Left lung (tissue), 10 donors: ENCODE results near the gene SCGB2A2. TPM values are rescaled to one million over a fixed set of nuclear protein-coding genes. Genes with fewer than 3 reads are reported as not detected.
A peak's percentile ranks its signal among the peaks of the same experiment; 100 is the strongest.

Experiments
- ATAC-seq: fragments of 200-7000 bp; cut with Tn5 transposase; one replicate; pipeline ENCODE4 v1.9.1; 2020; ENCODE audit warnings: moderate library complexity
- DNase-seq, 4 donors: peaks; one replicate each; pipeline ENCODE4 v3.0.0-alpha.2; 2013 to 2020
- H3K27ac ChIP-seq, 2 donors: fragments of 200-600 bp; sonication (generic) in 1 of 2; one replicate each; pipeline versions ENCODE4 v1.5.0 to v1.8.0; 2020 to 2021
- H3K27me3 ChIP-seq, 2 donors: fragments of 200-600 bp; sonication (generic) in 1 of 2; one replicate each; pipeline versions ENCODE4 v1.5.0 to v1.8.0; 2020 to 2021
- H3K36me3 ChIP-seq, 2 donors: fragments of 200-600 bp; sonication (generic) in 1 of 2; one replicate each; pipeline versions ENCODE4 v1.5.0 to v1.8.0; 2020 to 2021
- H3K4me1 ChIP-seq, 2 donors: fragments of 200-600 bp; one replicate each; pipeline ENCODE4 v1.8.0; 2021
- H3K4me3 ChIP-seq, 2 donors: fragments of 200-600 bp; sonication (generic) in 1 of 2; one replicate each; pipeline versions ENCODE4 v1.5.0 to v1.8.0; 2020 to 2021; ENCODE audit warnings: mild to moderate bottlenecking in 1 of 2
- H3K9me3 ChIP-seq, 2 donors: fragments of 200-600 bp; sonication (generic) in 1 of 2; one replicate each; pipeline versions ENCODE4 v1.5.0 to v1.8.0; 2020 to 2021
- intact Hi-C, 2 donors: fragments of 100-400 bp; cut with DNase I; formaldehyde crosslinking; loops; one replicate each; pipeline versions ENCODE4 v1.11.2 to v1.14.2; 2022
- polyA plus RNA-seq, 6 donors: library from polyadenylated mRNA; unstranded; fragments of 120-200 nt; gene quantifications; one replicate each; pipeline ENCODE4 v1.2.1, GENCODE V29; 2013; ENCODE audit not compliant: insufficient read length in 6 of 6
- total RNA-seq, 2 donors: library from RNA; stranded (reverse); fragmentation: NEBNext Ultra II Directional; extraction: Animal tissue kit (Norgen Biotek cat#: 25700); gene quantifications; one replicate each; pipeline ENCODE4 v1.2.1, GENCODE V29; 2021
- TF ChIP-seq, protein P1 (sequence below), 2 donors: fragments of 200-600 bp; sonication (generic) in 1 of 2; IDR thresholded peaks; one replicate each; pipeline versions ENCODE4 v1.5.0 to v1.8.0; 2021; ENCODE audit warnings: antibody characterized with exemption in 2 of 2
- donor health status: DM: no; HTN: yes; CAD: no.
- donor health status: DM: no; HTN: no; CAD: no.

Gene SCGB2A2
- total and polyA plus RNA-seq, 8 donors, result not detected

DNA sequence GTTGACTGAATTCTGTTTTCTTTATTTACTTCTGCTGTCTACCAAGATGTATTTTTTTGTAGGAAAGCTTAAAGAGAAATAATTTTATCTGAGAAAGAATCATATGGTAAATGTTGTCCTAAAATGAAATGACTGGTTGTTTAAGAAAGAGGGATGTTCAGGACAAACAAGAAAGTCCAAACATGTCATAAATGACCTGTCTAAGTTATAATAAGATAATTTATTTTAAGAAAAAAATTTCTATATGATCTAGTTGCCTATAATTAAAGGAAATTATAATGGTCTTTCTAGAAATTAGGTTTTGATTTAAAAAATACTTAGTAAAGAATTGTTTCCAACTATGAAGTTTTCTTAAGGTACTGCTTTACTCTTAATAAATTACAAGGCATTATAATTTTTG, 10.5 kb downstream of the SCGB2A2 start:
- Histone ChIP-seq H3K9me3 (no peaks in the 10 kb centered on the region), H3K4me1 (no peaks in the 10 kb centered on the region), H3K36me3 (no peaks in the 10 kb centered on the region), H3K27me3 (peaks cover 0 to 2% of the 10 kb centered on the region in 2 donors), H3K4me3 (no peak overlapping the region), H3K27ac (no peak overlapping the region)
- no peak for ATAC-seq
- intact Hi-C loops, result no loop called here
- DNase-seq, result no peak
- TF ChIP-seq, protein P1, sequence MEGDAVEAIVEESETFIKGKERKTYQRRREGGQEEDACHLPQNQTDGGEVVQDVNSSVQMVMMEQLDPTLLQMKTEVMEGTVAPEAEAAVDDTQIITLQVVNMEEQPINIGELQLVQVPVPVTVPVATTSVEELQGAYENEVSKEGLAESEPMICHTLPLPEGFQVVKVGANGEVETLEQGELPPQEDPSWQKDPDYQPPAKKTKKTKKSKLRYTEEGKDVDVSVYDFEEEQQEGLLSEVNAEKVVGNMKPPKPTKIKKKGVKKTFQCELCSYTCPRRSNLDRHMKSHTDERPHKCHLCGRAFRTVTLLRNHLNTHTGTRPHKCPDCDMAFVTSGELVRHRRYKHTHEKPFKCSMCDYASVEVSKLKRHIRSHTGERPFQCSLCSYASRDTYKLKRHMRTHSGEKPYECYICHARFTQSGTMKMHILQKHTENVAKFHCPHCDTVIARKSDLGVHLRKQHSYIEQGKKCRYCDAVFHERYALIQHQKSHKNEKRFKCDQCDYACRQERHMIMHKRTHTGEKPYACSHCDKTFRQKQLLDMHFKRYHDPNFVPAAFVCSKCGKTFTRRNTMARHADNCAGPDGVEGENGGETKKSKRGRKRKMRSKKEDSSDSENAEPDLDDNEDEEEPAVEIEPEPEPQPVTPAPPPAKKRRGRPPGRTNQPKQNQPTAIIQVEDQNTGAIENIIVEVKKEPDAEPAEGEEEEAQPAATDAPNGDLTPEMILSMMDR (IDR thresholded peaks at IDR 0.05), result no peak

DNA sequence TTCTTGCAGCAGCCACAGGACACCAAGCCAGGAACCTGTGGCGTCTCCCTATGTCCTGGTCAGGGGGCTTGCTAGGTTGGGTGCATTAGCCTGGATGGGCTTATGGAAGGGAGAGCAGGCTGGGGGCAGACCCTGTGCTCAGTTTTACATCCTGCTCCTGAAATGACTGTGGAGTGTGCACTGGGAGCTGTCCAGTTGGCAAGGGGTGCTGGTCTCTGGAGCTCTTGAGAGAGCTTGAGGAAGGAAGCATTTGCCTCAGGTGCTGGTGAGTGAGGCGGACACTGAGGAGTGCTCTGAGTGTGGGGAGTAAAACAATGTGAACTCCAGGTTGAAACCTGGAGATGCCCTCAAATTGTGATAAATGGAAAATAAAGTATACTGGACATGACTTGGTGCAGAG, 25.5 kb downstream of the SCGB2A2 start:
- ATAC-seq, result peak; percentile 84
- TF ChIP-seq, protein P1 (IDR thresholded peaks at IDR 0.05), result no peak
- peak in 1 of 4 donors; percentile 41 for DNase-seq

GRCh38 chr11:62298975-62299374, 29.0 kb downstream of the SCGB2A2 start, which contains the start of gene SCGB1D4:
SCGB1D4 (minus strand) TSS chr11:62299075; CDS start chr11:62299010, 65 bp downstream.
- TF ChIP-seq, protein P1 (IDR thresholded peaks at IDR 0.05), result no peak

More for the DNA sequence above, 25.5 kb downstream of the SCGB2A2 start:
- intact Hi-C loops, result no loop called here
- Histone ChIP-seq H3K27ac (no peak overlapping the region), H3K36me3 (no peaks in the 10 kb centered on the region), H3K27me3 (peaks cover 0 to 47% of the 10 kb centered on the region in 2 donors), H3K4me1 (no peaks in the 10 kb centered on the region), H3K4me3 (no peak overlapping the region), H3K9me3 (no peaks in the 10 kb centered on the region)

GRCh38 chr11:62306227-62306626, 36.3 kb downstream of the SCGB2A2 start:
- DNase-seq, result peak in 1 of 4 donors; percentile 12
- no peak overlapping the region for H3K27ac ChIP-seq
- ATAC-seq, result no peak
- peaks cover 0 to 10% of the 10 kb centered on the region in 2 donors for H3K9me3 ChIP-seq
- peaks cover 0 to 38% of the 10 kb centered on the region in 2 donors for H3K27me3 ChIP-seq
- intact Hi-C loops, result no loop called here
- no peak overlapping the region for H3K4me3 ChIP-seq
- no peaks in the 10 kb centered on the region for H3K36me3 ChIP-seq
- peaks cover 0 to 3% of the 10 kb centered on the region in 2 donors for H3K4me1 ChIP-seq
- TF ChIP-seq, protein P1 (IDR thresholded peaks at IDR 0.05), result no peak

More at GRCh38 chr11:62298975-62299374, 29.0 kb downstream of the SCGB2A2 start, which contains the start of gene SCGB1D4:
- peaks cover 0 to 60% of the 10 kb centered on the region in 2 donors for H3K27me3 ChIP-seq
- H3K36me3 ChIP-seq, result no peaks in the 10 kb centered on the region
- DNase-seq (no peak), ATAC-seq (no peak)
- no peak within 1 kb of the TSS for H3K4me3 ChIP-seq
- intact Hi-C loops, result no loop called here
- no peaks in the 10 kb centered on the region for H3K9me3 ChIP-seq
- no peak within 1 kb of the TSS for H3K27ac ChIP-seq
- H3K4me1 ChIP-seq, result no peaks in the 10 kb centered on the region

DNA sequence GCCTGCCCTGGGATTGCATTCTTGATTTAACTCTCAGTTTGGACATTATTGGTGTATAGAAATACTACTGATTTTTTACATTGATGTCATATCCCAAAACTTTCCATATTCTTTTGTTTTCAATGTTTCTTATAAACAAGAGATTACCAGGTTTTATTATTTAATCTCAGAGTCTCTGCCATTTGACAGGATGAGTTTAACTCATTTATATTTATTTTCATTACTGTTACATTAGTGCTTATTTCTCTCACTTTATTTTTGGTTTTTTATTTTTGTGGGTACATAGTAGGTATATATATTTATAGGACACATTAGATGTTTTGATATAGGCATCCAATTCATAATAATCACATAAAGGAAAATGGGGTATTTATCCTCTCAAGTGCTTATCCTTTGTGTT, 38.0 kb downstream of the SCGB2A2 start:
- ATAC-seq (no peak), DNase-seq (no peak)
- H3K27me3 ChIP-seq, result peaks cover 0 to 36% of the 10 kb centered on the region in 2 donors
- intact Hi-C loops, result no loop called here
- H3K4me3 ChIP-seq, result no peak overlapping the region
- peaks cover 0 to 10% of the 10 kb centered on the region in 2 donors for H3K9me3 ChIP-seq
- H3K36me3 ChIP-seq, result no peaks in the 10 kb centered on the region
- TF ChIP-seq, protein P1 (IDR thresholded peaks at IDR 0.05), result no peak
- no peak overlapping the region for H3K27ac ChIP-seq
- peaks cover 3% of the 10 kb centered on the region in 2 donors for H3K4me1 ChIP-seq
